ENCODE measurements around the gene GOLGA6D. TPM values are rescaled to one million over a fixed set of nuclear protein-coding genes. Genes with fewer than 3 reads are reported as not detected.
"Not testable (repeated sequence)": the region's sequence is repeated elsewhere in the genome, so short reads cannot be mapped to it uniquely, and the experiment has no call there.

GOLGA6D gene
- total and polyA plus RNA-seq, 5 donors from 2014 or later = not detected

DNA sequence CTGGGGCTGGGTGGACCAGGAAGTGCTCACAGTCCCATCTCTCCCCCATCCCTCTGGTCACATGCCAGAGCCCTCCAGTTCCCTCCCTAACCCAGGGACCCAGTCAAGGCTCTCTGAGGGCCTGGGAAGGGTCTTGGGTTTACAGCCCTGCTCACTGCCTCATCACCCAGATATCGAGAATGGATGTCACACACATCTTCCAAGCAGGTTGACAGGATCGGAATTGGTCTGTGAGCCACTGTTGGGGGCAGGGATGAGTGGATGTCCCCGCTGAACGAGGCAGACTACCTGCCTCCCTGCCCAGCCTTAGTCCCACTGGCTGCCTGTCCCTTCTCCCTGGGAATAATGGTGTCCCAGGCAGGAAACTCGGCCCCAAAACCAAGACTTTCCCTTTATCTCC is 44.5 kb upstream of the GOLGA6D start:
- ATAC-seq (ENCODE audit: low read depth in 2 of 2) (no peak), DNase-seq (no peak)
- H3K27me3 Mint-ChIP-seq = peaks cover 23% of the 10 kb centered on the region
- no peak overlapping the region for H3K27ac Mint-ChIP-seq
- no peaks in the 10 kb centered on the region for H3K9me3 ChIP-seq (ENCODE audit: control insufficient read depth in 2 of 2, low read length in 2 of 2)
- no peaks in the 10 kb centered on the region for H3K4me1 Mint-ChIP-seq
- peaks cover 0 to 2% (median 0%) of the 10 kb centered on the region in 7 donors for H3K9me3 Mint-ChIP-seq
- peaks cover 1% of the 10 kb centered on the region for H3K27me3 ChIP-seq (ENCODE audit: control insufficient read depth, insufficient read depth, low read length)
- no peak overlapping the region for H3K27ac ChIP-seq (ENCODE audit: insufficient read depth, low read length, poor library complexity, severe bottlenecking)
- H3K4me1 ChIP-seq (ENCODE audit: control insufficient read depth, insufficient read depth, low read length, poor library complexity, severe bottlenecking) = no peaks in the 10 kb centered on the region
- H3K4me3 ChIP-seq (ENCODE audit: low read depth, low read length) = no peak overlapping the region
- no peaks in the 10 kb centered on the region for H3K36me3 Mint-ChIP-seq
- no peaks in the 10 kb centered on the region for H3K36me3 ChIP-seq (ENCODE audit: control insufficient read depth, insufficient read depth, low read length)
- H3K4me3 Mint-ChIP-seq = no peak overlapping the region

DNA sequence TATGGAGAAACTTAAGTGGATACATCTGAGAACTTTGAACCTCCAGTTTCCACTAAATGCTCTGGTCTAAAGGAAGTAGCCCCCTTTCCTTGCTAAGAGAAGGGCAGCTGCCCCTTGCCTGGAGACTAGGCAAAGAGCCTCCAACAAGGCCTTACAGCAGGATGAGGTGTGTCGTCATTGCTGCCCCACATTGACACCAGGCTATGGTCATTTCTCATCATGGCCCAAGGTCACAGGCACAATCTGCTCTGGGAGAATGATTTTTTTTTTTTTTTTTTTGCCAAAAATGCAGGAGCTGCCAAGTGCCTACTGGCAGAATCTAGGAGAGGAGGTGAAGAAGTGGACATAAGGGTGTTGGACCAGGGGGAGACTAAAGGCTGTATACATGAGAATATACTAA is 36.9 kb upstream of the GOLGA6D start:
- ATAC-seq (ENCODE audit: low read depth in 2 of 2); H3K36me3 ChIP-seq (ENCODE audit: control insufficient read depth, insufficient read depth, low read length); H3K4me3 ChIP-seq (ENCODE audit: low read depth, low read length); H3K36me3 Mint-ChIP-seq; H3K4me1 Mint-ChIP-seq; DNase-seq; H3K4me1 ChIP-seq (ENCODE audit: control insufficient read depth, insufficient read depth, low read length, poor library complexity, severe bottlenecking); H3K27me3 ChIP-seq (ENCODE audit: control insufficient read depth, insufficient read depth, low read length); H3K9me3 ChIP-seq (ENCODE audit: control insufficient read depth in 2 of 2, low read length in 2 of 2); H3K27ac ChIP-seq (ENCODE audit: insufficient read depth, low read length, poor library complexity, severe bottlenecking); H3K9me3 Mint-ChIP-seq; H3K4me3 Mint-ChIP-seq; H3K27ac Mint-ChIP-seq: not testable (repeated sequence)
- peaks cover 28% of the 10 kb centered on the region for H3K27me3 Mint-ChIP-seq

DNA sequence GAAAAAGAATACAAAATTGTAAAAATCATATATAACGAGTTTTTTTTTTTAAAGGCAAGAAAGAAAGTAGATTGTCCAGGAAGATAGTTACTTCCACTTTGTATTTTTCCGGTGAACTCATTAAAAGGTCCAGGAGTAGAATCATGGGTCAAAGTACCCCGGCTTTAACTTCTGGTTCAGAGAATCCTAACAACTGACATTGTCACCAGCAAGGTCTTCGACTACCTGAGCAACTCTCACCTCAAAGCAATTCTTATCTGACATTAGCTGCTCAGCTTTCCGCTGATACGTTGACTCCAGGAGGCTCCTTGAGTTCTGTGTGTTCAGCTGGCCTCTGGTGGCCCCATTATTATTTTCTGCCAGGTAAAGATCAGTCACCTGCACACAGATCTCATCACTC is 33.6 kb upstream of the GOLGA6D start:
- H3K9me3 ChIP-seq (ENCODE audit: control insufficient read depth in 2 of 2, low read length in 2 of 2); DNase-seq; H3K4me3 ChIP-seq (ENCODE audit: low read depth, low read length); ATAC-seq (ENCODE audit: low read depth in 2 of 2); H3K4me1 Mint-ChIP-seq; H3K27ac Mint-ChIP-seq; H3K36me3 Mint-ChIP-seq; H3K36me3 ChIP-seq (ENCODE audit: control insufficient read depth, insufficient read depth, low read length); H3K4me3 Mint-ChIP-seq; H3K9me3 Mint-ChIP-seq; H3K4me1 ChIP-seq (ENCODE audit: control insufficient read depth, insufficient read depth, low read length, poor library complexity, severe bottlenecking); H3K27ac ChIP-seq (ENCODE audit: insufficient read depth, low read length, poor library complexity, severe bottlenecking); H3K27me3 ChIP-seq (ENCODE audit: control insufficient read depth, insufficient read depth, low read length): not testable (repeated sequence)
- peaks cover 31% of the 10 kb centered on the region for H3K27me3 Mint-ChIP-seq

DNA sequence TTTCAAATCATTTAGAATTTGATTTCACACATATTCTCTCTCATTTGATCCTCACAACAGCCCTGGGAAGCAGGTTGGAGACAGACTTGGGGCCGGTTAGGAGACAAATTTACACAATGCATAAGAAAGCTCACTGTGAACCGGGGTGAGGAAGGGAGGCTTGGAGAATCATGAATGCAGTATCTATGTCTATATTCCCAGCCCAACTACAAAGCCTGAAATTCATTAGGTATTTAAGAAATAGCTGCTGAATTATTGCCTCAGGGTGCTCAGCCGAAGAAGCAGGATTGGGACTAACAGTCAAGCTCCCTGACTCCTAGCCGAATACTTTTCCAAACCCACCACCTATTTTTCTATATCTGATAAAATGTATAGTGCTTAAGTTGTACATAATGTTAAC is 32.9 kb upstream of the GOLGA6D start:
- ATAC-seq (ENCODE audit: low read depth in 2 of 2) = no peak
- Mint-ChIP-seq H3K9me3 (no peaks in the 10 kb centered on the region), H3K4me3 (no peak overlapping the region), H3K27me3 (peaks cover 31% of the 10 kb centered on the region), H3K27ac (peak overlapping the region in 1 of 3 donors; percentile 25), H3K36me3 (no peaks in the 10 kb centered on the region), H3K4me1 (no peaks in the 10 kb centered on the region)
- H3K9me3 ChIP-seq (ENCODE audit: control insufficient read depth in 2 of 2, low read length in 2 of 2) = no peaks in the 10 kb centered on the region
- no peak for DNase-seq
- H3K36me3 ChIP-seq (ENCODE audit: control insufficient read depth, insufficient read depth, low read length) = no peaks in the 10 kb centered on the region
- no peaks in the 10 kb centered on the region for H3K27me3 ChIP-seq (ENCODE audit: control insufficient read depth, insufficient read depth, low read length)
- no peak overlapping the region for H3K27ac ChIP-seq (ENCODE audit: insufficient read depth, low read length, poor library complexity, severe bottlenecking)
- no peaks in the 10 kb centered on the region for H3K4me1 ChIP-seq (ENCODE audit: control insufficient read depth, insufficient read depth, low read length, poor library complexity, severe bottlenecking)
- H3K4me3 ChIP-seq (ENCODE audit: low read depth, low read length) = no peak overlapping the region

DNA sequence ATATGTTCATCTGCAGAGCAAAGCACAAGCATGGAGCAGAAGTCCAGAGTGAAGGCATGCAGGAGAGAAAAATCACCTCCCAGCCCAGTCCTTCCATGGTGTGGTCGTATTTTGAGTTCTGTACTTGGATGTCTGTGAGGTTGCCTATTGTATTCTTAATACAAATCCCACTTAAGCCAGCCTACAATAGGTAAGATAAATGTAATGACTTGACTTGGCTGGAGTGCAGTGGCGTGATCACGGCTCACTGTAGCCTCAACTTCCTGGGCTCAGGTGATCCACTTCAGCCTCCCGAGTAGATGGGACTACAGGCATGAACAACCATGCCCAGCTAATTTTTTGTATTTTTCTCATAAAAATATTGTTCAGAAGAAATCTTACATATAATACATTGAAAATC is 31.3 kb upstream of the GOLGA6D start:
- H3K9me3 Mint-ChIP-seq; H3K36me3 Mint-ChIP-seq; H3K36me3 ChIP-seq (ENCODE audit: control insufficient read depth, insufficient read depth, low read length); H3K4me3 Mint-ChIP-seq; H3K9me3 ChIP-seq (ENCODE audit: control insufficient read depth in 2 of 2, low read length in 2 of 2); H3K4me3 ChIP-seq (ENCODE audit: low read depth, low read length); H3K4me1 ChIP-seq (ENCODE audit: control insufficient read depth, insufficient read depth, low read length, poor library complexity, severe bottlenecking); H3K27ac ChIP-seq (ENCODE audit: insufficient read depth, low read length, poor library complexity, severe bottlenecking); H3K4me1 Mint-ChIP-seq; H3K27ac Mint-ChIP-seq; ATAC-seq (ENCODE audit: low read depth in 2 of 2); H3K27me3 ChIP-seq (ENCODE audit: control insufficient read depth, insufficient read depth, low read length); DNase-seq: not testable (repeated sequence)
- peaks cover 31% of the 10 kb centered on the region for H3K27me3 Mint-ChIP-seq

DNA sequence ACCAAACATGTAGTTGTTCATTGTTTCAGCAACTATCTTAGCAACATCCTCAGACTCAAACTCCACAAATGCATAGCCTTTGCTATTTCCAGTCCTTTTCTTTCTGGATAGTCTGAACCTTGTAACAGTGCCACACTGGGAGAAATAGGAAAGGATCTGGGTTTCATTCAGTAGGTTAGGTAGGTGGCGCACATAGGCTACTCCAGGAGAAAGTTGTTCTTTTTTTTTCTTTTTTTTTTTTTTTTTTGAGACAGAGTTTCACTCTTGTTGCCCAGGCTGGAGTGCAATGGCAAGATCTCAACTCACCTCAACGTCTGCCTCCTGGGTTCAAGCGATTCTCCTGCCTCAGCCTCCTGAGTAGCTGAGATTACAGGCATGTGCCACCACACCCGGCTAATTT is 30.4 kb upstream of the GOLGA6D start:
- peaks cover 31% of the 10 kb centered on the region for H3K27me3 Mint-ChIP-seq
- not testable (repeated sequence) for H3K27ac ChIP-seq (ENCODE audit: insufficient read depth, low read length, poor library complexity, severe bottlenecking); DNase-seq; H3K9me3 ChIP-seq (ENCODE audit: control insufficient read depth in 2 of 2, low read length in 2 of 2); H3K4me1 ChIP-seq (ENCODE audit: control insufficient read depth, insufficient read depth, low read length, poor library complexity, severe bottlenecking); H3K27me3 ChIP-seq (ENCODE audit: control insufficient read depth, insufficient read depth, low read length); H3K36me3 Mint-ChIP-seq; H3K27ac Mint-ChIP-seq; H3K9me3 Mint-ChIP-seq; H3K4me3 Mint-ChIP-seq; H3K4me3 ChIP-seq (ENCODE audit: low read depth, low read length); H3K4me1 Mint-ChIP-seq; ATAC-seq (ENCODE audit: low read depth in 2 of 2); H3K36me3 ChIP-seq (ENCODE audit: control insufficient read depth, insufficient read depth, low read length)

DNA sequence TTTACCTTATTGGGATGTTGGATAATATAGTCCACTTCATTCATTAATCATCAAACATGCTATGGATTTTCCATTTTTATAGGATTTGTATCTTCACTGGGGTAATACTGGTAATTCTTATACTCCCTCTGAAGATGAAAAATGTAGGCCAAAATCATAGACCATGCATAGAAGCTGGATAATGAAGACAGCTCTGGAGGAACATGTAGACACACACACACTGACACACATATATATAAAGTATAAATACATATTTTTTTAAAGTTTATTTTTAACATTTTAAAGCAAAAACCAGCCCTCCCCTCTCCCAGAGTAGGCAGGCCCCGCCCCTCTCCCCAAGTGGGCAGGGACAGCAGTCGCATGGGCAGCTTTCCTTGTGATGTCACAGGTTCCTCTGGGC is 24.6 kb upstream of the GOLGA6D start, which contains the start of gene GOLGA6C:
Gene GOLGA6C, plus strand, starts transcription at position 301 of the 400 bp plus-strand sequence. CDS start 265 bp downstream, outside the sequence.
- not testable (repeated sequence) for H3K4me1 ChIP-seq (ENCODE audit: control insufficient read depth, insufficient read depth, low read length, poor library complexity, severe bottlenecking); H3K36me3 ChIP-seq (ENCODE audit: control insufficient read depth, insufficient read depth, low read length); H3K9me3 ChIP-seq (ENCODE audit: control insufficient read depth in 2 of 2, low read length in 2 of 2); H3K9me3 Mint-ChIP-seq; H3K27me3 Mint-ChIP-seq; H3K4me1 Mint-ChIP-seq; H3K36me3 Mint-ChIP-seq; ATAC-seq (ENCODE audit: low read depth in 2 of 2); H3K4me3 Mint-ChIP-seq; DNase-seq; H3K27me3 ChIP-seq (ENCODE audit: control insufficient read depth, insufficient read depth, low read length); H3K27ac Mint-ChIP-seq; H3K27ac ChIP-seq (ENCODE audit: insufficient read depth, low read length, poor library complexity, severe bottlenecking); H3K4me3 ChIP-seq (ENCODE audit: low read depth, low read length)

DNA sequence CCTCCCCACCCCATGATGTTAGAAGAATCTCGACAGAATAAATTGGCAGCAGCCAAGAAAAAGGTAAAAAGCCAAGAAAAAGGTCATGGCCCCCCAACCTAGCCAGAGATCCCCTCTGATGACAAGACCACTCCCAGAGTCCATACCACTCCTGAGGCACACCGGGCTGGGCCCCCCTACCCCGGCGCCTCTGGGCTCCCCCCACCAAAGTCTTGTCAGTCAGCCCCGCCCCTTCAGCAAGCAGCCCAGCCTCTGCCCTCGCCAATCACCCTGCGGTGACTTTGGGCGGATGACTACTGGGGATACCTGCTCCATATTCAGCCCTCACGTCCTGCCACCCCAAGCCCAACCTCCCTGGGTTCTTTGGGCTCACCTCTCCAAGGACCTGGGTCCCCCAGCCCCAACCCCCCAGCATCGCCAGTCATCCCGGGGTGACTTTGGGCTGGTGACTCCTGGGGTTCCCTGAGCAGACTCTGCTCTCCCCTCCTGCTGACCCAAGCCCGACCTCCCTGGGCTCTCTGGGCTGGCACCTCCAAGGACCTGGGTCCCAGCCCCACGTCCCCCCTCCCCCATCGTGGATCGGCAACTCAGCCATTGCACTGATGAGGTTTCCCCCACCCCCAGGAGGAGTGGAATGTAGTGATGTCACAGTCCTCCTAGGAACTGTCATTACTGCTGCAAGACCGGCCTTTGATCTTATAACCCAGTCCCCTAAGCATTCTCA is 23.9 kb upstream of the GOLGA6D start:
- H3K4me3 Mint-ChIP-seq; H3K4me1 ChIP-seq (ENCODE audit: control insufficient read depth, insufficient read depth, low read length, poor library complexity, severe bottlenecking); H3K4me3 ChIP-seq (ENCODE audit: low read depth, low read length); H3K4me1 Mint-ChIP-seq; H3K27ac ChIP-seq (ENCODE audit: insufficient read depth, low read length, poor library complexity, severe bottlenecking); H3K27ac Mint-ChIP-seq; H3K36me3 ChIP-seq (ENCODE audit: control insufficient read depth, insufficient read depth, low read length); H3K27me3 Mint-ChIP-seq; H3K9me3 ChIP-seq (ENCODE audit: control insufficient read depth in 2 of 2, low read length in 2 of 2); ATAC-seq (ENCODE audit: low read depth in 2 of 2); H3K9me3 Mint-ChIP-seq; H3K27me3 ChIP-seq (ENCODE audit: control insufficient read depth, insufficient read depth, low read length); DNase-seq; H3K36me3 Mint-ChIP-seq: not testable (repeated sequence)
